NCI-H1092 treated with DMSO at 0.1 percent for 48 hours (cell line): Measurements from ENCODE around the gene PTPRT.

ENCODE experiments used
- DNase-seq: peaks from one replicate; lab custom pipeline; 2025; lab: John Stamatoyannopoulos, UW

PTPRT gene

DNA sequence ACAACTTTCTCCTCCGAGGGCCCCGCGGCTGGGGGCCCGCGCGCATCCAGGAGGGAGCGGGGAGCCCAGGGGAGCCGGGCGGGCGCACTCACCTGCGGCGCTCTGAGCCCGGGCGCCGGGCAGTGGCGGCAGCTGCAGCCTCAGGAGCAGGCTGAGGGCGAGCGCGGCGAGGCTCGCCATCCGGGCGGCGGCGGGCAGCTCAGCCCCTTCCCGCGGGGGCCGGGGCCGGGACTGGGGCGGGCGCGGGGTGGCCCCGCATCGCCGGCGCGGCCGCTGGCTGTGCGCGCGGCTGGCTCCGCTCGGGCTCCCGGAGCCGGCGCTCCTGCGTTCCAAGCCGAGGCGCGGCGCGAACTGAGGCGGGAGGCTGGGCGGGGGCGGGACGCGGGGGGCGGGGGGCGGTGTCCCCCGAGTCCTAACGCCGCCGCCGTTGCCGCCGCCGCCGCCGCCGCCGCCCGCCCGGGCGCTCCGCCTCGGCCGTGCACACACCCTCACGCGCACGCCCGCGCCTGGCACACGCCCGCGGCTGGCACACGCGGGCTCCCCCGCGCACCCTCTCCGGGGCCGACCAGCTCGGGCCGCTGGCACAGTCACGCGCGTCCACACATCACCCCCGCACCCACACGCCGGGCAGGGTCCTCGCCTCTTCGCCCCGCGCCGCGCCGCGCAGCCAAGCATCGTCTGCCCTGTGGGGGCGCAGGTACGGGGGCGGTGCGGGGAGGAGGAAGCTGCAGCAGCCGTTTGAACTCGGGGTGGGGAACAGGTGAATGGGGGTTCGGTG lies at the start of gene PTPRT:
Gene PTPRT, minus strand, starts transcription at position 353 of the 778 bp plus-strand sequence. Its CDS starts 173 bp downstream, at position 180.
- no peak for DNase-seq

DNA sequence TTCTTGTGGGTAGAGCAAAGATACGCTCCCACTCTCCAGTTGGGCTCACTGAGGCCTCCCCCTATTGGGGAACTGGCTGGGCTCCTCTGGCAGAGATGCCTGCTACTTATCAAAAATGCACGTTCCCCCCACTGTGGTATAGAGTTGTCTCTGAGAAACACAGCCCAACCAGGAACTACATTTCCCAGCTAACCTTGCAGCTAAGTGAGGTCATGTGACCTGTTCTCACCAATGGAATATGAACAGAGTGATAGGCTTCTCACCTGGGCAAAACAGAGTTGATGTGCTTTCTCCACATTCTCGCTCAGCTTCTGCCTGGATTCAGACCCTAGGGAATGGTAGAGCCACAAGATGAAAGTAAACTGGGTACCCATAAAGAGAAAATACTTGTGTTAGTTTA lies 49.1 kb upstream of the PTPRT start:
- DNase-seq: no peak

DNA sequence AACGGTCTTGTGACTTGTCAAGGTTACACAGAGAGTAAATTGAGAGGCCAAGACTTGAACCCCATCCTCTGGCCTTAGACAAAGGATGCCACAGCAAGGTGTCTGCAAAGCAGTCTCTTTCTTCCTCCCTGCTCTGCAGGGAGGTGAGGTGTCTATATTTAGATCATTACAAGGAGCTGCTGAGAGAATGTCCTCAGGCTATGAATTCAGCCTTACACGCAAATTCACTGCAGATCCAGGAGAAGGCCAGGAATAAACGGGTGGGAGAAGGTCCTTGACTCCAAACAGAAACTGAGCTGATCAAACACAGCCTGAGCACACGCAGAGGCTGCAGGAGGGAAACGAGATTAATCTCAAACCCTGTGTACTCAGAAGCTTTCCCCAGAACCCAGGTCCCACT lies 48.6 kb upstream of the PTPRT start:
- no peak for DNase-seq

DNA sequence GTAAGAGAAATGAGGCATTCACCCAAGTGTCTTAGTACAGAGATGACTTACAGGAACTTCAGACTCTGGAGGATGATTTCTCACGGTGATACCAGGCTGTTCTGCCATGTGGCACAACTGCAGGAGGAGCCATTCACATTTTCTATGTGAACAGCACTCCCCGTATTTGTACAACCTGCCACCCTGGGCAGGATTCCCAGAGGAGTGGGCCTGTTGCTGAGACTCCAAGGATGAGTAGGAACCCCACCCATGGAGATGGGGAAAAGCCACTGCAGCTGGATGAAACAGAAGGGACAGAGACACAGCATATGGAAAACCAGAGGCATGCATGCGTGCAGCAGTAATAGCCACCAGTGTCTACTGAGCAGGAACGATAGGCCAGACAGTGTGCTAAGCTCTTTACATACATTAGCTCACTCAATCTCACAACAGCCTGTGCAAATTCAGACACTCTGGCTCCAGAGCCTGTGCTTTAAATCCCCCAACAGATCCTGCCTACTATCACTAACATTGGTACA lies 48.0 kb upstream of the PTPRT start:
- no peak for DNase-seq

DNA sequence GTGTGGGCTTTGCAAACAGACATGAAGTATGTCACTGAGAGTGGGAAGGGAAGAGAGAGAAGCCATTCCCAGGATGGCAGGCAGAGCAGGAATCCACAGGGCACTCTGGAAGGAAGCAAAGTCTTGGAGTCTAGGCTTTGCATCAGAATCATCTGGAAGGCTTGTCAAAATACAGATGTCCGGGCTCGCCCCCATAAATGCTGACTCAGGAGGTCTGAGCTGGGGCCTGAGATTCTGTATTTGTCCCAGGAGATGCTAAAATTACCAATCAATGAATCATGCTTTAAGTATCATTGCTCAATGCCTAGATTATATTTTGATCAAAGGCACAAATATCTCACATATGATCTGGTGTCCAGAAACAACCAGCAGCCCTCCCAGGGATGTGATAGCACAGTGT lies 46.3 kb upstream of the PTPRT start:
- DNase-seq: no peak

DNA sequence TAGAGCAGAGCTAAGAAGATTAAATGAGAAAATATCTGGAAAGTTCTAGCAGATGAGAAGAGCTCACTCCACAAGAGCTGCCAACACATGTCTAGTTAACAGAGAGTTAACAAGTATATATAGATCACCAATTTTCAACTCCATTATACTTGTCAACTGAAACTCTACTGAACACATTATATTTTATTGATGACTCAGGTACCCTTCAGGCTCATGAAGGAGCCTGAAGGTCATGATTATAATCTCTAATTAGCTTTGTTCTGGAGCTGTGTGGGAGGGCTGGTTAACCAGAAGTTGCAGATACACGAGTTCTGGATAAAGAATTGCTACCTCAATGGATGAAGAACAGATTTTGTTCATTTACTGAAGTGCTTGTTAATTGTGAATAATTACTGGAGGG lies 42.1 kb upstream of the PTPRT start:
- DNase-seq: no peak

DNA sequence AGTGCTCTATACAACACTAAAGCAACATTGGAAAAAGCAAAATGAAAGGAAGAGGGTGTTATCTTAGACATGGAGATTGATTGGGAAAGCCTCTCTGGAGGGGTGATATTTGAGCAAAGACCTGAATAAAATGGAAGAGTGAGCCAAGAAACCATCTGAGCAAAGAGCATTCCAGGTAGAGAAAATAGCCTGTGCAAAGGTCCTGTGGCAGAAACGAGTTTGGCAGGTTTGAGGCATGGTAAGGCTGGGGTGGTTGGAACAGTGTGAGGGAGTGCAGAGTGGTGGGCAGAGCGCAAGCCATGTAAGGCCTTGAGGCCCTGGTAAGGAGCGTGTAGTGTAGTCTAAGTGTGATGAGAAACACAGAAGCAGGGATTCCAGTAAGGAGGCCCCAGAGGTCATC lies 40.0 kb upstream of the PTPRT start:
- DNase-seq: no peak

DNA sequence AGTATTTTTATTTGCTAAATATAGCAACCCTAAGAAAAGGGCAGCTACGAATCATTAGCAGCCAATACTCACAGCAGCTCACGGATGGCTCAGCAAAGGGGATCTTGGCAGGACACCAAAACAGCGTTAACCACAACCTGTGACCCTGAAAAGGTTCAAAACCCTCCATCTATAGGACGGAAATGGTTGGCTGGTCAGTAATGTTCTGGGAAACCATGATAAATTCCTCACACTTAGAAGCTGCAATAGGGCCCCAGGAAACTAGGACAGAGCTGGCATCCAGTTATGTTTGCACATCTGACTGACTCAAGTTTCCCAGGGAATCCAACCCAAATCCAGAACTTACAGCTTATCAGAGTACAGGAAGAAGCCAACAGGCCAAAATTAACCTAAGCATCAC lies 30.9 kb upstream of the PTPRT start:
- no peak for DNase-seq

DNA sequence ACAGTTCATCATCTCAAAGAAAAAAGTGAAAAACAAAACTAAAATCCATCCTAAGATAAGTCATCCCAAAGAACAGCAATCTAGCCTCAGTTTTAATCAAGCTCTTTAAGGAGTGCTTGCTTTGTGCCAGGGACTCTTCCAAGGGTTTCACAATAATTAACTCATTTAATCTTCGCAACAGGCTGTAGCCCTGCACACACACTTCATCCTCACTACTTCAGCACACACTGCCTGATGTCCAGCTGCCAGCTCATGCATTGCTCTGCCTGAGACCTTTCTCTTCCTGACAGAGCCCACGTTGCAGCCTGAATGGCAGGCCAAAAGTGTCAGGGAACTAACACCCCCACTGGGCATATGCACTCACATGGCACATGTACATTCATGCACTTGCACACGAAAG lies 21.2 kb upstream of the PTPRT start:
- DNase-seq: no peak

DNA sequence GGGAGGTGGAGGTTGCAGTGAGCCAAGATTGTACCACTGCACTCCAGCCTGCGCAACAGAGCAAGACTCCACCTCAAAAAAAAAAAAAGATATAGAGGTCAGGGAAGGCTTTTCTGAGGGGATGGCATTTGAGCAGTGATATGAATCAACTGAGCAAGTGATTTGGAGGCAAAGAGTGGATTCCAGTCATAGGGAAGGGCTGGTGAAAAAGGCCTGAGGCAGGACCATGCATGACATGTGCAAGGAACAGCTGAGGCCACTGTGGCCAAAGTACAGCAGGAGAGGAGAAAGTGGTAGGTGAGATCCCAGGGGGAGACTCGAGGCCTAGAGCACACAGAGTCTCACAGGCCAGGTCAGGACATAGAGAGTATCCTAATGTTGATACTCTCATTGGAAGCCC lies 20.1 kb upstream of the PTPRT start:
- DNase-seq: no peak

DNA sequence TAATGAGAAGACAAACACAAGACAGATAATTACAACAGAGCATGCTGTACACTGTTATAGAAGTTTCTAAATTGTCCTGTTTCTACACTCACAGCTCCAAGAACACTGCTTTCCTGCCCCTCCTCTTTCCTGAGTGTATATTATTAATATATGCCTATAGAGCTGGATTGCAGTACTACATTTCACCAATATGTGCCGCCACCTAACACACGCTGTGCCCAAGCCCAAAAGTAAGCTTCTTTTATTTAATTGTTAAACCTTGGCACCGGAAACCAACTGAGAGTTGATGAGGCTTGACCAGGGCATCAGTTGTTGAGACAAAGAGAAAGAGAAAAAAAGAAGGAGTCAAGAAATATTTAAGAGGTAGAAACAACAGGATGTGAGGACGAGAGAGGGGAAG lies 16.0 kb upstream of the PTPRT start:
- no peak for DNase-seq

DNA sequence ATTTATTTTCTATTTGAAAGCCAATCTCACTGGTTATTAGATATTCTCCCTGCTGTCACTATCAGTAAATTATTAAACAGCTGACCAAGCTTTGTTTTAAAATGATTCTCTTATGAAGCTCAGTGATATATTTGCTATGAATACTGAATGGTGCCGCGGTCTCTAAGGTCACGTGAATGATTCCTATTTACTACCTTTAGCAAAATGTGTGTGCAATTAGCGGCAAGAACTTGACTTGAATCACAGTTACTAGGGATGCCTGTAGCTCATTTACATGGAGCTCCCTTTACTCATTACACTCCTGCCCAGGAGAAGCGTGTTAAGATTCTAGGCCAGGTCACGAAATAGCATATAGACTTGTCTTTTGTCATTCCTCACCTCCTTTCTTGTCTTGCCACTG lies 12.4 kb upstream of the PTPRT start:
- DNase-seq: no peak

DNA sequence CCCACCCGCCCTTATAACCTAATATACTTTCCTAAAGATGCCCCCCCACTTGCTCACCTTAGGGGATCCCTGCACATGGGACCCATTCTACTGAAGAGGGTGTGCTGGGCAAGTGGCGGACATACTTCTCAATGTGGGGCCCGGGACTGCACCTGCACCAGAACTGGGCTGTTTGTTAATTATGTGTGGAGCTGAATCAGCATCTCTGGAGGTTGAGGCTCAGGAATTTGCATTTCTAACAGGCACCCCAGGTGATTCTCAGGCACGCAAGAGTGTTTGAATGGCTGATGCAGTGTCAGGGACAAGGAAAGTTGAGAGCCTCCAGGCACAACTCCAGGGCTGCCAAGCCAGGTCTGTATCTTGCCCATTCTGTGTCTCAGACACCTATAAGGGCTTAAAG lies 8.9 kb upstream of the PTPRT start:
- no peak for DNase-seq

DNA sequence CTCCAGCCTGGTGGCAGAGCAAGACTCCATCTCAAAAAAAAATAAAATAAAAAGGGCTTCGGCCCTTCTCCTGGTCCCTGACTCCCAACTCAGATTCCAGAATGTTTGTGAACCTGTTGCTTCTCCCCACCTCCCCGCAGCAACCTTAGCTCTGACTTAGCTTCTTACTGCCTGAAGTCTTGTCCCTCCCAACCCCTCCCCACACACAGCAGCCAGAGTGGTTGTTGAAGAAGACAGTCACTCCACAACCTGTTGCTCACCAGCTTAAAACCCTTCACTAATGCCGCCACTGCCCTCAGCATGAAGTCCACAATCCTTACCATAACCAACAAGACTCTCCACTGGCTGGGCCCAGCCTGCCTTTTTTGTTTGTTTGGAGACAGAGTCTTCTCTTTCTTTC lies 6.5 kb upstream of the PTPRT start:
- no peak for DNase-seq

DNA sequence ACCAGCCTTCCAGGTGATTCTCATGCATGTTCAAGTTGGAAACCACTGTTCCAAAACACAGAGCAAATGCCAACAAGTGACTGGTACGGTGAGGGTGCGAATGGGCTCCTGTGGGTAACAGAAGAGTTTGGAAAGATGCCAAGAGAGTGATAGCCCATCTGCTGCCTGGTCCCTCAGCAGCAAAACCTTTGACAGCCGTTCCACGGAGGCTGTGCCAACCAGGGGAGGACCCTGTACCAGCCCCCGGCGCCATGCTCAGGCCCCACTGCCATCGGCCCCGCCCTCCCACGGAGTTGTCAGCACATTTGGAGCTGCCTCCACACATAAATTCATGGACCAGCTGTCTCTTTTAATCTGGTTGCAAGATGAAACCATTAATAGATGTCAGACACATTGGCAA lies 4.4 kb upstream of the PTPRT start:
- no peak for DNase-seq

DNA sequence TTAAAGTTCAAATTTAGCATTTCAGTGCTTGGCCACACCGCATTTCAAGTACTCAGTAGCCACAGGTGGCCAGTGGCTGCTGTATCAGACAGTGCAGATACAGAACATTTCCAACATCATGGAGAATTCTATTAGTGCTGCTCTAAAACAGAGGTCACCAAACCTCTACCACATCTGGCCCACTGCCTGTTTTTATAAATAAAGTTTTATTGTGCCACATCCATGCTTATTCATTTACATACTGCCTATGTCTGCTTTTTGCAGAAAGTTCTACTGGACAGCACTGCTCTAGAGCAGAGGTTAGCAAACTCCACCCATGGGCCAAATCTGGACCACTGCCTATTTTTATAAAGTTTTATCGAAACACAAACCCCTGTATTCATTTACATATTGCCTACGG lies 3.7 kb upstream of the PTPRT start:
- no peak for DNase-seq

DNA sequence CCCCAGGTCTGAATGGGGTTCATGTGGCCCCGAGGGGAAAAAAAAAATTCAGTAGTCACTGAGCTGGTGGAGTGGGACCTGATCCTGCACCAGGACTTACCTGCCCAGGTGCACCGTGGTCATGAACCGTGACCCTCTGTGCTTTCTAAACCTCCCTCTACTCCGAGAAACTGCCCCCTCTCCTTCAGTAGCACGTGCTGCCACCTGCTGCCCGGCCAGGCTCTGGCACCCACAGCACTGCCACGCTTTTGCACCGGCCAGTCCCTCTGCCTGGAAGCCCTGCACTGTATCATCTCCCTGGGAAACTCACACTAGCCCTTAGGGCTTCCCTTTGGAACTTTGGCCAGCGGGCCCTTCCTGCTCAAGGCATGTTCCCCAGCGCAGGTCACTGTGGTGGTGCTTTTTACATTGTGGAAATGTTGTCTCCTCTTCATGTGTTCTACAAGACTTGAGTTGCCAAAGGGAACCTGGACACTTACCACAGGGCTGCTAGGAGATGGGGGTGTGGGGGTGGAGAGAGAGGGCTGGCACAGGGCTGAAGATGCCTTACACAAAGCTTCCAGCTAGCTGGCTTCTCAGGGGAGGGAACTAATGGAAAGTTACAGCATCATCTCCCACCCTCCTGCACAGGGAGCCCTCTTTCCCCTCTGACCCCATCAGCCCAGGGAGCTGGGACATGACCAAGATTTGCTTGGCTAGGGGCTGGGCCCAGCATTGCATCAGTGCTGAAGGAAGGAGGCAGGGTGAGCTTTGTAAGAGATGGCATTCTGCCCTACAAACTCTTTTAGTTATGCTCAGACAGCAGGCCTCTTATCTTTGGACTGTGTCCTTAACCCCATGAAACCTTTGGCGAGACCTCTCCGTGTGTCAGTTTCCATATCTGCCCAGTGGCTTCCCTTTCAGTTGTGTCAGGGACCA lies 2.5 kb upstream of the PTPRT start:
- no peak for DNase-seq

DNA sequence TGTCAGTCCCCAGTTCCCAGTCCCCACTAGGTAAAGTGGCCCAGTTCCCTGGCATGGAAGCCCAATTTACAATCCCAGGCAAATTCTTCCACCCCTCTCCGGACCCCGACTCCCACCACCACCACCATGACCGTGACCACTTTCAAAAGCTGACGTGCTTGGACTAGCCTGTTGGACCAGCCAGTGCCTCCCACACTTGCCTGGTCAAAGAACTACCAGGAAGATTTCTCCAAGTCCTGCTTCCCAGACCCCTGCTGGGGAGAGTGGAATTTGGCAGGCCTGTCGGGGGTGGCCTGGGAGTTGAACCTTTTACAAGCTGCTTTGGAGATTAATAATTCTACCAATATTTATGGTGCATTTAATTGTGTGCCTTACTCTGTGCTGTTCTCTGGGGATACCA lies 1.4 kb upstream of the PTPRT start:
- no peak for DNase-seq

DNA sequence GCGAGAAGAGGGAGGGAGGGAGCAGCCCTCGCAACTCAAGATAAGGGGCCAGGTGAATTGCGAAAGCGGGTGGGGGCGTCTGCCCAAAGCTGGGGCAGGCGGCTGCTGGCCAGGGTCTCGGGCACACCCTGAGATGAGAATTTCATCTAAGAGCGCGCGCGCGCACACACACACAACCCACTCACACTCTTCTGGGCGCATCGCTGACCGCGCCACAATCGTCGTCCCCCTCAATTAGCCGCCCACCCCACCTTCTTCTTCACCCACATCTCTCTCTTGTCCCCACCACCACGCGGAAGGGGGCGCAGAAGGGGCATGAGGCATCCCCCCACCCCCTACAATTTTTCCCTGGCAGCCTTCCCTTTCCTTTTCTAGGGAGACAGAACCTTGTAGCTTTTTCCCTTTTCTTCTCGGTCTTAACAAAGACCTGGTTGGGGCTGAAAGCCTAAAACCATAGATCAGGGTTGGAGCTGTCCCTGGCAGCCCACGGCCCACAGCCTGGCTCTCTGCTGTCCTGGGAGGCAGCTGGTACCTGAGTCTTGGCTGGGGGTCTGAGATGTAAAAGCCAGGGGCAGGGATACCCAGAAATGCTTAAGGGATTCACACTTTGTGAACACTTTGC lies 737 bp upstream of the PTPRT start:
- no peak for DNase-seq

DNA sequence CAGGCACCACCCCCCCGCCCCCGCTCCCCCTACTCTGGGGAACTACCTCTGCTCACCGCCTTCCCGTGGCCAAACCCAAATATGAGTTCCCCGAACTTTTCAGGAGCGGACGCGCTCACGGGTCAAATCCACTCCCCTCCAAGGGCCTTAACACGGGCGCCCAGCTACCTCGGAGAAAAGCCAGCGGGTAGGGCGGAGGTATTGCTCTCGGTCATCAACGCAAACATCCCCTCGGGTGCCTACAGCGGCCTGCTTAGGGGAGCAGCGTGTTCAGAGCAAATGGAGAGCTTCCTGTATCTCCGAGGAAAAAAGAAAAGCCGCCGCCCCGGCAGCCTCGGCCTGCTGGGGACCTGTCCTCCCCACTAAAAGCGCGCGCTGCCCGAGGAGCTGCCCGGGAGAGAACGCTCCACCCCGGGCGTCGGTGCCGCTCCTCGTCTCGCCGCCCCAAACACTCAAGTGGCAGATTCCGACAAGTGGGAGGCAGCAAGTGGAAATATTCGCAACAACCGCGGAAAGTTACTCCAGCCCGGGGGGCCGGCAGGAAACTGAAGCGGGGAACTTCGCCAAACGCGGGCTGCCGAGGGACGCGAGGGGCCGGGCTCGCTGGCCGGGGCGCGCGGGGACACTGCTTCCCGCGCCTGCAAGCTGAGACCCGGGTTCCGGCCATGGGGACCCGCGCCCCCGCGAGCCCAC lies 699 bp downstream of the PTPRT start:
- no peak for DNase-seq

DNA sequence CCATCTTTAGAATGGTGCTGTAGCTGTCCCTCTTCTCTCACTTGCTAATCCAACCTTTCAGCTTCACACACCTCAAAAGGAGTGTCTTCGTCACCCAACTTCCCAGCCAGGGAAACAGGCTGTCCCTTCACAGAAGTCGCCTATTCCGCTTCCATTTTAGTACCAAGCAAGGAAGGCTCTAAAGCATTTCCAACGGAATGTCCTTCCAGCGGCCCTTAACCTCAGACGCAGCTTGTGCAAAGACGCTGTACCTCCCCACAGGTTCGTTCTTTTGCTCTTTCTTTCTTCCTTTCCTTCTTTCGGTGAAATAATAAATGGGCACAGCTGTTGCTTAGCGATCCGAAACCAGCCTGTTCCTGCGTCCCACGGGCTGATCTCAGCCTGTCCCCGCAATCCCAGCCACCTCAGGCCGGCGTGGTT lies 1.5 kb downstream of the PTPRT start:
- DNase-seq: no peak
